GM12873 (cell line): ENCODE results near the gene LRP3.

Experiments
- CTCF ChIP-seq: IDR thresholded peaks from 2 replicates; pipeline ENCODE4 v1.5.1; 2012; ENCODE audit warnings: low read depth, mild to moderate bottlenecking, moderate library complexity, low read length, control low read depth; ENCODE audit not compliant: insufficient read depth; ENCODE audit errors: missing control alignments

The LRP3 gene

GRCh38 chr19:33248553-33248953 lies 54.4 kb downstream of the LRP3 start:
- no peak for TF ChIP-seq CTCF

GRCh38 chr19:33248954-33249613 lies 55.0 kb downstream of the LRP3 start:
- TF ChIP-seq CTCF, result no peak

GRCh38 chr19:33249740-33250366 lies 55.7 kb downstream of the LRP3 start:
- no peak for TF ChIP-seq CTCF

GRCh38 chr19:33250500-33250899 lies 56.4 kb downstream of the LRP3 start:
- no peak for TF ChIP-seq CTCF

- no peak for TF ChIP-seq CTCF
These were observed 56.9 kb downstream of the LRP3 start for GRCh38 chr19:33251076-33251475.

GRCh38 chr19:33251526-33252090 lies 57.5 kb downstream of the LRP3 start:
- TF ChIP-seq CTCF, result no peak

- no peak for TF ChIP-seq CTCF
These were observed 58.4 kb downstream of the LRP3 start for GRCh38 chr19:33252418-33252962.
